HG02870 (cell line): Measurements from ENCODE around the gene CEP57L1.

Source experiments
- ATAC-seq: cut with Tn5 transposase; IDR thresholded peaks from one replicate; pipeline ENCODE4 v1.9.1; 2021; ENCODE audit warnings: mild to moderate bottlenecking, moderate library complexity; ENCODE audit not compliant: unreplicated experiment

Gene CEP57L1

DNA sequence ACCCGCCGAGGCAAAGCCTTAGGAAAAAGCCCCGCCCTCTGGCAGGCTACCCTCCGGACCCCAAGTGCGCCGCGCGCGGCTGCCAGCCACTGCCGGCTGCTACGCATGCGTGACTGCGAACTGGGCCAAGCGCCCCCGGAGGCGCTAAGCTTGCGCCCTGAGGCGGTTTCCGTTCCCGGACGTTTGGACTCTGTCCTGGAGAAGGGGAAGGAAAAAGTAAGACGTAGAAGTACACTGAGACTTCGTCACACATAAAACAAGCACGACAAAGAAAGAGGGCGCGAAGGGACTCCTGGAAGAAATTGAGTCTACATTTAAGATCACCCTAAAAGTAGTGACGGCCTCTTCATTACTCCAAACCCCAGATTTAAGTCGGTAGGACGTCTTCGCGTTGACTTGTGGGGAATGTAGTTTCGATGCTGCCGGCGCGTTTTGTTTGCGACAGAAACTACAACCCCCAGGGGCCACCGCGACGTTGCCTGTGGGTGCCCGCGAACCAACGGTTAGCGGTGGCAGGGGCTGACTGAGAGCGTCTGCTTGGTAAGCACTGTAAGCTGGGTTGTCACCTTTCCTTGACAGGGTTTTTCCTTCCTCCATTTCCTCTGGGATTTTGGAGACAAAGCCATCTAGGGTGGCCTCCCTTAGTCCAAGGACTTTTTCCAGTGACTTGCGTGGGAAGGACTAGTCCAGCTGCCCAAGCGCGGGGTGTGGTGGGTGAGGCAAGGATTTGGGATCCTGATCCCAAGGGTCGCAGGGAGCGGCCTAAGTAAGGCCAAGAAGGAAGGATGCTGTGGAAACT is at the start of gene CEP57L1:
CEP57L1 (plus strand) TSS at position 472 of the 799 bp plus-strand sequence. CDS start 49,715 bp downstream, outside the sequence.
- peak; percentile 69 for ATAC-seq

DNA sequence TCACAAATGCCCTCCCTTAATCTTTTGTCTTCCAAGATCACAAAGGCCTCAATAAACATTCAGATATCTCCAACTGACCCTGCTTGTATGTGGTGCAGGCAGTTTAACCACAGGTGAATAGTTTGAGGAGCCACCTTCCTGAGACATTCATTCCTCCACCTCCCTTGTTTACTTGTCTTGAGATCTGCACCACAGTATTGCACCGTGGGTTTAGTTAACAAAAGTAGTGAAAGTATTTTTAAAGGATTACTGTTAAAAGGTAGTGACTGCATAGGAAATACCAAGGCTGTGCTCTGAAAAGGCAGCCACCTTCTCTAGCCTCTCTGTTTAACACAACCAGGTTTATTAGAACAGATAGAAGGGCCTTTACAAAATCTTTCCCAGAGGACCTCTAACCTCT is 47.1 kb upstream of the CEP57L1 start:
- no peak for ATAC-seq

DNA sequence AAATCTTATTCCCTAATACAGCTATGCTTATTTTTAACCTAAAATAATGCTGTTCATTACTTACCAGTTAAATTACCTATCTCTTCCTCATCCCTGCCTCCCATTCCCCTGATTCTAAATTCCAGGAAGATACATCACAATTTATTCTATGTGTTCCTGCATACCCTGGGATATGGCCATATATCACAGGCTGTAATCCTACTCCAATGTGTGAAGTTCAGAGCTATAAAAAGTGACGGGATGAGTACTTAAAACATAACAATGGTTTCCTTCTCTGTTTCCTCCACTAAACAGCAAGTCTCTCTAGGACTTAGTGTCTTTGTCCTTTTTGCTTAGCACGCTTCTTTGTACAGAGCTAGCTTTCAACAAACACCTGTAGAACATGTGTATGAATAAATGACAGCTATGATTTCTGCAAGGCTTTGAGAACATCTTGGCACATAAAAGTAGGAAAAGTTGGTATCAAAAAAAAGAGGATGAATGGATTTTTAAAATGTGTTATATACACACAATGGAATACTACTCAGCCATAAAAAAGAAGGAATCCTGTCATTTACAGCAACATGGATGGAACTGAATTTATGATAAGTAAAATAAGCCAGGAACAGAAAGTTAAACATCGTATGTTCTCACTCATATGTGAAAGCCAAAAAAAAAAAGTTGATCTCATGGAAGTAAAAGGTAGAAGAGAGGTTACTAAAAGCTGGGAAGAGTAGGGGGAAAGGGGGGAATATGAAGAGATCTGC is 46.5 kb upstream of the CEP57L1 start:
- no peak for ATAC-seq

DNA sequence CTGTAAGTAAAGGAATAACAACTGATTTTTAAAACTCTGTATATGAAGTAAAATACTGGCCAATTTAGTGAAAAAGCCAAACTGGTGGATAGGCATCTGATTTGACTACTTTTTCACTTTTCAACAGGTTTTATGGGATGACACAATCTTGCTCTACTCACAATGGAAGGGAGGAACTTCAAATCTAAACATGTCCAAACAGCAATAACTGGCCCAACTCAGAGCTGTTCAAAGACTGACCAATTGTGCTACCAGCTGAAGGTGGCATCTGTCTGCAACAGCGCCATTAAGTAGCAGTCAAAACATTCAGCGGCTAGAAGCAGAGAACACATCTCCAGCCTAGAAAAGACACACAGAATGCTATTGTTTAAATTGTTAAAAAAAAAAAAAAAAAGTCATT is 45.3 kb upstream of the CEP57L1 start:
- ATAC-seq = no peak

DNA sequence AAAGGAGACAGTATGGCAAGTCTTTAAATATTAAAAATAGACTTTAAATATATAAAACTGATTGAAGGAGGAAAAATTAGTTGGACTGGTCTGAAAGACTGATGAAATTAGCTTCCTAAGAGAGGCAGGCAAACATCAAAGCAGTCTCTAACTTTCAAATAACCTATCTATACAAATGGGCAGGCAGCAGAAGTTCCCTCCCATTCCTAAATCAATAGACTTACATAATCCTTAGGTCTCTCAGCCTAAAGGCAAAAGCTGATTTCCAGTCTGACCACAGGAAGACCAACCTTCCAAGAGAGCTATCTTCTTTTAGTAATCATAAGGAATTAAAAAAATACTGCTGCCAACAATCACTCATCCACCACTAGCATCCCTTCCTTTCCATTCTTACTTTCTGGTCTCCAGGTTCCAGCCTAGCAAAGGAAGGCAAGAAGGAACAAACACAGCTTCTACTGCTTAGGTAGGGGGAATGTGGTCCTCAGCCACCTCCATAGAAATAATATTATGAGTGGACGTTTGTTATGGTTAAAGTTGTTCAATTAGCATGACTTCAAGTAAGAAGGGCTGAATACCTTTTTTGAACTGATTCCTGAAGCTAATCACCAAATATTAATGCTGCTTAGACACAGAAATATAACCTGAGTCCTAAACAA is 44.7 kb upstream of the CEP57L1 start:
- no peak for ATAC-seq

DNA sequence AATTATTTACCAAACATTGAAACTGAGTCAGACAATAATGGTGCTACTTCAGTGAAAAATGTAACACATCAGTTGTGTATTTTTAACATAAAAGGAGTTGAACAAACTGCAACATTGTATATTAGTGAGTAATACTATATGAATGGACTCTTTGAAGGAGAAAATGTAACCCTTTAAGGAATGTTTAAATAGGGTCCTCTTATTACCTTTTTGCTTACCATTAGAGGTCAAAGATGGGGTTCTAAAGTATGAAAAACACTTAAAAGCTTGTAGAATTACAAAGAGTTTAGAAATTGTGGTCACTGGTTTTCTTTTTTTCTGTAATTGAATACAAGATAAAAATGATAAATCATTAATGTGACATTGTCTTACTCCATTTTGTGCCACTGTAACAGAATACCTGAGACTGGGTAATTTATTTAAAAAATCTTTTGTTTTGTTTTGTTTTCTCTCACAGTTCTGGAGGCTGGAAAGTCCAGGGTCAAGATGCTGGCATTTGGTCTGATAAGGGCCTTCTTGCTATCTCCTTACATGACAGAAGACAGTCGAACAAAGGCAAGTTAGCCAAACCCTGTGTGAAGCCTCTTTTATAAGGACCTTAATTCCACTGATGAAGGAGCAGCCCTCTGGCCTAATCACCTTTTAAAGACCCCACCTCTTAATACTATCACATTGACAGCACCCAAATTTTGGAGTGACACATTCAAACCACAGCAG is 43.8 kb upstream of the CEP57L1 start:
- no peak for ATAC-seq

DNA sequence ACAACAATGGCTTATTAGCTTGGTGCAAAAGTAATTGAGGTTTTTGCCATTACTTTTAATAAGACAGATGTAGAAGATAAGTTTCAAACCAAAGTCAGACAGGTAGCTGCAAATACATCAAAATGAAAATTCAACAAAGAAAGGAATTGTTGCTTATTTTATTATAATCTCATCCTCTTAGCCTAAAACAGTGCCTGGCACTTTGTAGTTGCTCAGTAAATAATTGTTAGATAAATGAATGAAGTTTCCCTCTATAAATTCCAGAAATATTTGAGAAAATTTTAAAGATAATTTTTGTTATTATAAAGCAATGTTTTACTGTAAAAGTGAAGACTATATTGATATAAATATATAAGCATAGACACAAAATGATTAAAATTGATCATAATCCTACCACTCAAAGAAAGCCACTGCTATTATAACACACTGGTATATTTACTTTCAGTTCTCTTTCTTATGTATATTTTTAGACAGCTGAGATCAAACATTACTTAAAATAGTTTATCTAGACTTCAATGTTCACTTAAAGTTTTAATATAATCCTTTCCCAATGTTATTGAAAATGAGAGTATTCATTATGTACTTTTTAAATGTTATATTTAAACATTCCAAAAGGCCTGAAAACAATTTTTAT is 43.2 kb upstream of the CEP57L1 start:
- ATAC-seq = no peak

DNA sequence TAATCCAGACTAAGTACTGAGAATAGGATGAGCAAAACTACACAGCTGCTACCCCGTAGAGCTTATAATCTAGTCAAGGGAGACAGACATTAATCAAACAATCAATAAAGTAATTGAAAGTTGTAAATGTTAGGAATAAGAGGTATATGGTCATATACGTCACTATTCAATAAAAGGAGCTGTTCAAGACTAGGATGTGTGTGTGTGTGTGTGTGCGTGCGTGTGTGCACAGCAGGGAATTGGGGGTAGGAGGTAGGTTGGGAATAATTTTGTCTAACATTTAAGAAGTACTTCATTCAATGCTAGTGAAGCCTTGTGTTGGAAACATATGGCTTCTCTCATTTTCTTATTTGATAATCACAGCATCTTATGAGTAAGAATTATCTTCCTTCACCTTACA is 42.5 kb upstream of the CEP57L1 start:
- ATAC-seq = no peak

DNA sequence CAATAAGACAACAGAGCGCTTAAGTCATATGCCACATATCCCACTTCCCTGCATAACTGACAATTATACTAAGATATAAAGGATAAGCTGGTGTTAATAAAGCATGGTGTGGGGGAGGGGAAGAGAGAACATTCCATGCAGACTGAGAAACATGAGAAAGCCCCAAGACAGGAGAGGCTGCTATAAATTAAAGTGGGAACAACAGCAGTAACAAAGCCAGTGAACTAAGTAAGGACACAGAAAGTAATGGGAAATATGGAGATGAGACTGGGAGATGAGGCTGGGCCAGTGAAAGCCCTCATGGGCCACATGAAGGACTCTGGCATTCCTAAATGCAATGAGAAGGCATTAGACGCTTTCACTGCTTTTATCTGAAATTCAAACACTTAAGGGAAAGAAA is 42.0 kb upstream of the CEP57L1 start:
- no peak for ATAC-seq

DNA sequence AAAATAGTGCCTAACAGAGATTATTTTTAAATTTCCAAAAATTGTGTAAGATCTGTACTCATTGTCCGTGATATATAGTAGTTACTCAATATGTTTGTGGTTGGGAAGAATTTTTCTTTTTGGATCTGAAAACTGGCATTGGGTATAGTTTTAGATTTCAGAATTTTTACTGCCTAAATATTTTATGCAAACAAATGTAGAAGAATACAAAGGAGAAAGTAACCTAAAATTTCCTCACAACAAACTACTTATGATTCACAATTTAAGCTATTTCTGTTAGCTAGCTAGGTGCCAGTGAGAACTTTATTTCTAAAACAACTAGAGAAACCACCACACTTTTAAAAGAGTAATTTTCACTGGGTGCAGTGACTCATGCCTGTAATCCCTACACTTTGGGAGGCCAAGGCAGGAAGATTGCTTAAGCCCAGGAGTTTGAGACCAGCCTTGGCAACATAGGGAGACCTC is 39.5 kb upstream of the CEP57L1 start:
- ATAC-seq = no peak

DNA sequence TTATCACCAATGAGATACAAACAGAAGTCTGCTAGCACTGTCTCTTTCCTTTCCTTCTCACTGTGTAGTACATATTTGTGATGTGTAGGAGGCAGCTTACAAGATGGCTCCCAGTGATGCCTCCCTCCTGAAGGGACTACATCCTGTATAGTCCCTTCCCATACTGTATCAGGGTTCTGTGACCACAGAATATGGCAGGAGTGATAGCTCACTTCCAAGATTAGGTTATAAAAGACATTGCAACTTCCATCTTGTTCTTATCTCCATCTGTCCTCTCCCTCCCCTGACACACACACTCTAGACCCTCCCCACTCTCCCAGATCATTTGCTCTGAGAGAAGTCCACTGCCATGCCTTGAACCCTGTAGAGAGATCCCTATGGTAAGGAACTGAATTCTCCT is 38.6 kb upstream of the CEP57L1 start:
- no peak for ATAC-seq

DNA sequence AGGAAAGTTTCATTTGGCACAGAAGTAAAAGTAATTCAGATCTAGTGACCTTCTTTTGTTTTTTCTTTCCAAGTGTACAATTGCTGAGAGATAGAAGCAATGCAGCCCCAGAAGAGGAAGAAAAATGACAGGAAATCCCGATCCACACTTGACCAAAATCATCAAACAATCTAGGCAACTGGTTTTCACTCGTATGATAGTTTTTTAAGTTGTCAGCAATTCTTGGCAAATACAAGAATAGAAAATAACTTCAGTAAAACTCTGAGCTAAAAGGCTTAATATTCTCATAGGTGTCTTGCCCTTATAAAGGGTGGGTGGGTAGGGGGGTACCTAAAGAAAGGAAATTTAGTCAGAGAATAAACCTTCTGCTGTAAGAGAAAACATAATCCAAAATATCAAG is 36.7 kb upstream of the CEP57L1 start:
- no peak for ATAC-seq

DNA sequence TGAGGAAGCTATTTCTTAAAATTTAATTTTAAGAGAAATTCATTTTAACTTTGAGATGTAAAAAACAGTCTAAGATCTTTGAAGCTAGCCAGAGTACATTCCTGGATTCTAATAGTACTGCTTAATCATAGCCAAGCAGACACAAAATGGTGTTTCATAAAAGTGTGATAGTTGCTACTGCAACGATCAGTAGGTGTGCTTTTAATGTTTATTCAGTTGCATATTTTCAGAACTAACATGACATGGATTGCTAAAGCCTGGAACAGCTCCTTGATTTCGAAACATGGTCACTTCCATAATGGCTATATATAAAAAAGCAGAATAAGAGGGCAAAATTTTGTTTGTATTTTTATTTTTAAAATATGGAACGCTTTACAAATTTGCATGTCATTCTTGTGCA is 36.2 kb upstream of the CEP57L1 start:
- ATAC-seq = no peak

DNA sequence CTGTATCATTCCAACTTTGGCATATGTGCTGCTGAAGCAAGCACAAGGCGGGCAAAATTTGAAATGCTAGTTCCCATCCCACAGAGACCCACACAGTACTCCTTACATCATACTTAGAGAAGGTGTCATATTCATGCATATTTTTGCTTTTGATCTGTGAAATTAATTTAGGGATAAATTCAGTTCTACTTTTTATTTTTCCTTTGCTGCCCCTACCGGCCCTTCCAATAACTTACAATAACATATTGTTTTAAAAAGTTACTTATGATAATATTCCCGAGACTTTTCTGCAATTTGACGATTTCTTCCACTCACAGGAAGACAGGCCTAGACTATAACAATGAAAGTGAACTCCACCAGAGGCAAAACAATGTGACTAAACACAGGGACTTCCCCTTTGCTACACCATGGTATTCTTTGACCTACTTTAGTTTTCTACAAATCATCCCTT is 35.7 kb upstream of the CEP57L1 start:
- ATAC-seq = no peak

DNA sequence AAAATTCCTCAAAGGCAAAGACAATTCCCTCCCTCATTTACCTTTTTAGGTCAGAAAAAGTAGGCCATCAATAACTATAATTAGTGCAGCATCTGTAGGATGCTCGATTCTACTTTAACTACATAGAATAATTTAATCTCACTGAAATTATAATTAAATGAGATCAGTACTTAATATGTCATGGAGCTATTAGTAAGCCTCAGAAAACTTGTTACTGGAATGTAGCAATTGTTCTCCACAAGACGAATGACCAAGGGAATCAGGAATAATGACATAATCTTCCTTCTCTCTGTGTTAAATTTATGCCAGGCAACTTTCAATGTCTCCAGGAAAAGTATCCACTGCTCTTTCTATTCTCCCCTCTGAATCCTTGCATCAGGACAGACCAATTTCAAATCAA is 34.7 kb upstream of the CEP57L1 start:
- no peak for ATAC-seq

DNA sequence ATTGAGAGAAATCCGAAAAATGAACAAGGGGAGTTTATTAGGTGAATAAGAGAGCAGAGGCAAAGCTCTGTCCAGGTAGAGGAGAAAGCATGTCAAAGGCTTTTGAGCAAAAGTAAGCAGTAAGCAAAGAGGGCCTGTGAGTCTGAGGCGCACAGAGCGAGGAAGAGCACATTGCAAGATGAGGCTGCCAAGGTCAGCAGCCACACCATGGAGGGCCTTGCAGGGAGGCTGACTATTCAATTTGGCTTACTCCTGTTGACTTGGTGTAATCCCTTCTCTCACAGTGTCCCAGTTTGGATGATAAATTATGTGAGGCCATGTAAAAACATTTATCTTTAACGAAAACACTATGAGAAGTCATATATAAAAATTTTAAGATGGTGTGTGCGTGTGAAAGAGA is 33.1 kb upstream of the CEP57L1 start:
- ATAC-seq = no peak

DNA sequence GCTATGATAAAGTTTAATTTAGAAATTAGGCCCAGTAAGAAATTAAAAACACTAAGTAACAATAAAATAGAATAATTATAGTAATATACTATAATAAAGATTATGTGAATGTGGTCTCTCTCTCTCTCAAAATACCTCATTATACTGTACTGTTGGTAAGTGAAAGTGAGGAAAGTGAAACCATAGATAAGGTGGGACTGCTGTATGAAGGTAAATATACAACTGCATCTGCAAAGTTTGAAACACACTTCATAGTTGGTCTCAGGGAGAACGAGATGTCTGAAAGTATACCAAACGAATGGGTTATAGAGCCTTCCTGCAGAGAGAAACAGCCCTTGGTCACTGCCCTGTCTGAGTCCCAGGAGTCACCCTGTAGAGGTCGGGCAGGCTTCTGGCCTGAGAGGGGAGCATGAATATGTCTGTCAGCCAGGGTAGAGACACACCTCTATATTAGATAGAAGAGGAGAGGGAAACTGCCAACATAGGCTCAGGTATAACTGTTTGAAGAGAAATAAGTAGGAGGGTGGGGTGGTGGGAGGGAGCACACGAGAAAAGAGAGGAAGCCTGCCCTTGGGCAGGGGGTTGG is 32.4 kb upstream of the CEP57L1 start:
- no peak for ATAC-seq

DNA sequence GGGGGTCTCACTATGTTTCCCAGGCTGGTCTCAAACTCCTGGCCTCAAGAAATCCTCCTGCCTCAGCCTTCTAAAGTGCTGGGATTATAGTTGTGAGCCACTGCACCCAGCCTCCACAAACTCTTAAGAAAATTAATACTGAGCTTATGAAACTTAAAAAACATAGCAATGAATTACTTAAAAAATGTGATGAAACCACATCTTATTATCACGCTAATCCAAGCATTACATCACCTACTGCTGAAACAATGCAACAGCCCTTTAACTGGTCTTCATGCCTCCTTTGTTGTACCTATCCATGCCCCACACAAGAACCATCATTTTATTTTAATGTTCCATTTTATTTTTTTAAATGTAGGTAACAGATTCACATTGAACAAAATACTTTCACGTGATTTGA is 25.6 kb upstream of the CEP57L1 start:
- ATAC-seq = no peak

DNA sequence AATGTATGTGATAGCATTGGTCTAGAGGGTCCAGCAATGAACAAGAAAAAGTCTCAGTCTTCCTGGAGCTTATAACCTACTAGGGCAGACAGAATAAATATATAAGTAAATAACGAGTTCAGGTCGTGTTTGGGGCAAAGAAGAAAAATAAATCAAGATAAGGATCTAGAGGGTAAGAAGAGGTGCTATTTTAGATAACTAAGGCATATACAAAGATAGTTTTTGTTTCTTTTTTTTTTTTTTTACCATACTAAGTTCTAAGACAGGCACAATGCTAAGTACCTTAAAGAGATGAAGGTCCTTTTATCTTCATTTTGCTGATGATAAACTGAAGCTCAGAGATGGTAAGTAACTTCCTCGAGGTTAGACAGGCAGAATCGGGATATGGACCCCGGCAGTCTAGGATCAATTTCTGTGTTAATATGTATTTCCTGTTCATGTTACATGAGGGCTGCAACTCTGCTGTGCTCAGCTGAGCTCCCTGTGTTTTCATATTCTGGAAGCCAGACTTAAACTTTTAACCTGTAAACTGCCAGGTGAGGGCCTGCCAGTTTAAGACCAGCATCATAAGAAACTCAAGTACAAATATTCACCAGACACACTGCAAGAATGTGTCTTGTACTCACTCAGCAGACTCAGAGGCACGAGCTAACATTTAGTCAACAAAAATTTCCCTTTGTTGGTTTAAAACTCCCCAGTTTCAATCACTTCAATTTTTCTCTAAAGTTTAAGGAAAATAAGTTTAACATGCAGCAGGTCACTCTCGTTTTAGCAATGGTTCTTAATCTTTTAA is 24.0 kb upstream of the CEP57L1 start:
- no peak for ATAC-seq
